Measurements from ENCODE around the gene FBXL14. TPM values are rescaled to one million over a fixed set of nuclear protein-coding genes. Genes with fewer than 3 reads are reported as not detected.

FBXL14 gene
- total and polyA plus RNA-seq, 2 donors: 7.6 to 14.9 TPM

- Histone ChIP-seq H3K4me1 (ENCODE audit: control insufficient read depth in 2 of 2, insufficient read depth in 2 of 2, low read length in 2 of 2) (no peaks in the 10 kb centered on the region), H3K27ac (ENCODE audit: low read depth in 1 of 2, low read length in 1 of 2) (no peak overlapping the region), H3K36me3 (ENCODE audit: control insufficient read depth in 2 of 2, insufficient read depth in 2 of 2, low read length in 1 of 2) (no peaks in the 10 kb centered on the region), H3K4me3 (ENCODE audit: low read length in 2 of 2) (no peak overlapping the region), H3K9me3 (ENCODE audit: control insufficient read depth in 2 of 2, insufficient read depth in 1 of 2, low read length in 1 of 2) (peaks cover 0 to 8% of the 10 kb centered on the region in 2 donors), H3K27me3 (ENCODE audit: control insufficient read depth in 2 of 2, insufficient read depth in 1 of 2, low read length in 1 of 2) (peaks cover 3 to 29% of the 10 kb centered on the region in 2 donors)
- WGBS: 86% methylated on average over 8 of the region's 8 CpGs
- DNase-seq (ENCODE audit: low read depth in 6 of 9, low spot score in 9 of 9): no peak
Measured at GRCh38 chr12:1517734-1518525, 76.5 kb downstream of the FBXL14 start.

DNA sequence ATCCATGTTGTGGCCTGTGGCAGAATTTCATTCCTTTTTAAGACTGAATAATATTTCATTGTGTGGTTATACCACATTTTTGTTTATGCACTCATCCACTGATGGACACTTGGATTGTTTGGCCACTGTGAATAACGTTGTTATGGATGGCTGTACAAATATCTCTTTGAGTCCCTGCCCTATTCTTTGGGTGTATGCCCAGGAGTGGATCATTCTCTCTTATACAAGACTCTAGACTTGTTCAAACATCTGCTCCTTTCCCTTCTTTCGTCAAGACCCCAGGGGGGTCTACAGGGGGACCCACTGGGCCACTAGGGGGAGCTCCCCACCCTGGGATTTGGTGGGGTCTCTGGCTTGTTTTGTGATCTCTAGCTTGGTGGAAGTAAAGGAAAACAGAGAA is 77.4 kb downstream of the FBXL14 start:
- H3K4me3 ChIP-seq (ENCODE audit: low read length in 2 of 2): no peak overlapping the region
- H3K27ac ChIP-seq (ENCODE audit: low read depth in 1 of 2, low read length in 1 of 2): no peak overlapping the region
- 47% methylated on average over 2 of the region's 2 CpGs for WGBS
- DNase-seq (ENCODE audit: low read depth in 6 of 9, low spot score in 9 of 9): peak in 2 of 9 donors; percentile 33 to 34
- no peaks in the 10 kb centered on the region for H3K4me1 ChIP-seq (ENCODE audit: control insufficient read depth in 2 of 2, insufficient read depth in 2 of 2, low read length in 2 of 2)
- no peaks in the 10 kb centered on the region for H3K36me3 ChIP-seq (ENCODE audit: control insufficient read depth in 2 of 2, insufficient read depth in 2 of 2, low read length in 1 of 2)
- peaks cover 0 to 8% of the 10 kb centered on the region in 2 donors for H3K9me3 ChIP-seq (ENCODE audit: control insufficient read depth in 2 of 2, insufficient read depth in 1 of 2, low read length in 1 of 2)
- H3K27me3 ChIP-seq (ENCODE audit: control insufficient read depth in 2 of 2, insufficient read depth in 1 of 2, low read length in 1 of 2): peaks cover 3 to 27% of the 10 kb centered on the region in 2 donors

Other genes with a start within 250 kb of the FBXL14 start
- gene WNT5B, start 34.6 kb upstream of the FBXL14 start, total RNA-seq: 4.8 TPM
- gene WNT5B, start 34.6 kb upstream of the FBXL14 start, polyA plus RNA-seq: 4.1 TPM
- gene ADIPOR2, start 96.5 kb upstream of the FBXL14 start, total RNA-seq: 17.6 TPM
- gene ADIPOR2, start 96.5 kb upstream of the FBXL14 start, polyA plus RNA-seq: 25.6 TPM
- gene LRTM2, start 226.0 kb upstream of the FBXL14 start, total RNA-seq: 0.05 TPM
- gene LRTM2, start 226.0 kb upstream of the FBXL14 start, polyA plus RNA-seq: 0.11 TPM